Neural cell (in vitro differentiated cells): ENCODE measurements around the gene RALGDS. TPM values are rescaled to one million over a fixed set of nuclear protein-coding genes. Genes with fewer than 3 reads are reported as not detected.

Experiments used
- H2AFZ ChIP-seq: fragments of 200-600, 300-800 bp; sonication (generic), shearing (Covaris generic); 2 replicates; pipeline ENCODE4 v1.6.0; 2014; ENCODE audit warnings: low read depth, mild to moderate bottlenecking, antibody characterized with exemption, low read length, moderate library complexity
- H3F3A ChIP-seq: fragments of 200-600 bp; shearing (Covaris generic); 2 replicates; pipeline ENCODE4 v1.6.1; 2016; ENCODE audit warnings: mild to moderate bottlenecking, moderate library complexity, mixed read lengths, antibody characterized with exemption, low read length; ENCODE audit not compliant: insufficient read depth, poor library complexity, severe bottlenecking
- H3K27ac ChIP-seq: fragments of 200-600, 300-800 bp; sonication (generic), shearing (Covaris generic); 2 replicates; pipeline ENCODE4 v1.5.1; 2014; ENCODE audit warnings: mild to moderate bottlenecking, low read length, moderate library complexity
- H3K27me3 ChIP-seq: fragments of 300-800, 200-600 bp; sonication (generic), shearing (Covaris generic); 2 replicates; pipeline ENCODE4 v1.6.0; 2014; ENCODE audit warnings: mild to moderate bottlenecking, low read depth, low read length, moderate library complexity; ENCODE audit not compliant: insufficient read depth
- H3K36me3 ChIP-seq: fragments of 300-800, 200-600 bp; sonication (generic), shearing (Covaris generic); 2 replicates; pipeline ENCODE4 v1.5.1; 2014; ENCODE audit warnings: mild to moderate bottlenecking, antibody characterized with exemption, low read length, moderate library complexity; ENCODE audit not compliant: insufficient read depth
- H3K4me2 ChIP-seq: fragments of 300-800, 200-600 bp; sonication (generic), shearing (Covaris generic); 2 replicates; pipeline ENCODE4 v1.6.0; 2014; ENCODE audit warnings: mild to moderate bottlenecking, low read length
- H3K4me3 ChIP-seq: fragments of 300-800, 200-600 bp; sonication (generic), shearing (Covaris generic); 2 replicates; pipeline ENCODE4 v1.5.1; 2014; ENCODE audit warnings: mild to moderate bottlenecking, low read length, moderate library complexity
- H3K79me2 ChIP-seq: fragments of 200-600 bp; shearing (Covaris generic); replicated peaks from 2 replicates; pipeline ENCODE4 v1.6.0; 2014; ENCODE audit warnings: mild to moderate bottlenecking, low read length, moderate library complexity; ENCODE audit not compliant: insufficient read depth
- H3K9ac ChIP-seq: fragments of 300-800, 200-600 bp; sonication (generic), shearing (Covaris generic); 2 replicates; pipeline ENCODE4 v1.6.1; 2016; ENCODE audit warnings: mild to moderate bottlenecking, low read length, mixed read lengths
- H3K9me2 ChIP-seq: fragments of 200-600 bp; shearing (Covaris generic); 2 replicates; pipeline ENCODE4 v1.6.1; 2016; ENCODE audit warnings: mild to moderate bottlenecking, low read length, mixed read lengths; ENCODE audit not compliant: insufficient read depth
- H3K9me3 ChIP-seq: fragments of 200-600, 300-800 bp; sonication (generic), shearing (Covaris generic); 2 replicates; pipeline ENCODE4 v1.6.1; 2016; ENCODE audit warnings: mild to moderate bottlenecking, mixed run types, low read length, moderate library complexity, mixed read lengths
- H4K20me1 ChIP-seq: fragments of 200-600 bp; shearing (Covaris generic); 2 replicates; pipeline ENCODE4 v1.6.1; 2016; ENCODE audit warnings: mild to moderate bottlenecking, mixed run types; ENCODE audit not compliant: insufficient read depth
- CTCF ChIP-seq: fragments of 450-650 bp; IDR thresholded peaks from 2 replicates; pipeline ENCODE4 v1.5.1; 2014; ENCODE audit warnings: antibody characterized with exemption, mild to moderate bottlenecking, moderate library complexity; ENCODE audit not compliant: poor library complexity, severe bottlenecking
- EP300 ChIP-seq: fragments of 450-650 bp; conservative IDR thresholded peaks from 2 replicates; pipeline ENCODE4 v1.6.1; 2014; ENCODE audit warnings: antibody characterized with exemption, mild to moderate bottlenecking, moderate library complexity; ENCODE audit not compliant: poor library complexity, severe bottlenecking
- EZH2 ChIP-seq: fragments of 200-600, 300-800 bp; shearing (Covaris generic), sonication (generic); IDR thresholded peaks from 2 replicates; pipeline ENCODE4 v1.6.1; 2014; ENCODE audit warnings: antibody characterized with exemption, low read length, borderline replicate concordance, mild to moderate bottlenecking; ENCODE audit not compliant: insufficient read depth, poor library complexity, severe bottlenecking
- MXI1 ChIP-seq: fragments of 450-650 bp; conservative IDR thresholded peaks from 2 replicates; pipeline ENCODE4 v1.6.1; 2014; ENCODE audit warnings: antibody characterized with exemption, mild to moderate bottlenecking; ENCODE audit not compliant: poor library complexity, severe bottlenecking
- POLR2AphosphoS5 ChIP-seq: IDR thresholded peaks from 2 replicates; pipeline ENCODE4 v1.6.1; 2012
- RAD21 ChIP-seq: fragments of 450-650 bp; conservative IDR thresholded peaks from 2 replicates; pipeline ENCODE4 v1.6.1; 2014; ENCODE audit warnings: antibody characterized with exemption, mild to moderate bottlenecking, moderate library complexity
- SMC3 ChIP-seq: fragments of 450-650 bp; conservative IDR thresholded peaks from 2 replicates; pipeline ENCODE4 v1.6.1; 2014; ENCODE audit warnings: antibody characterized with exemption, mild to moderate bottlenecking, moderate library complexity; ENCODE audit not compliant: poor library complexity
- TAF1 ChIP-seq: IDR thresholded peaks from 2 replicates; pipeline ENCODE4 v1.6.1; 2012; ENCODE audit warnings: low read depth
- polyA plus RNA-seq: library from polyadenylated mRNA; depleted of rRNA; stranded (reverse); fragments of >200 nt; gene quantifications from 2 replicates; pipeline ENCODE4 v1.2.3, GENCODE V29; 2014
- TF ChIP-seq, protein P1 (sequence below): IDR thresholded peaks from 2 replicates; pipeline ENCODE4 v1.6.1; 2012; ENCODE audit warnings: borderline replicate concordance

RALGDS gene
- polyA plus RNA-seq, 1 donor from 2014 or later, result 174 TPM

GRCh38 chr9:133067813-133068212 is 53.2 kb downstream of the RALGDS start:
- Histone ChIP-seq H3K36me3 (no peaks in the 10 kb centered on the region), H3K27me3 (no peaks in the 10 kb centered on the region), H3K27ac (no peak overlapping the region), H3K9ac (no peak overlapping the region), H3K4me3 (no peak overlapping the region), H2AFZ (no peak overlapping the region), H3K9me2 (no peaks in the 10 kb centered on the region), H3K79me2 (no peaks in the 10 kb centered on the region), H3K4me2 (no peak overlapping the region), H3F3A (no peaks in the 10 kb centered on the region), H3K9me3 (no peaks in the 10 kb centered on the region), H4K20me1 (no peaks in the 10 kb centered on the region)
- TF ChIP-seq EP300 (no peak), MXI1 (no peak), SMC3 (no peak), TAF1 (no peak), EZH2 (no peak), RAD21 (no peak), CTCF (no peak)
- TF ChIP-seq, protein P1, sequence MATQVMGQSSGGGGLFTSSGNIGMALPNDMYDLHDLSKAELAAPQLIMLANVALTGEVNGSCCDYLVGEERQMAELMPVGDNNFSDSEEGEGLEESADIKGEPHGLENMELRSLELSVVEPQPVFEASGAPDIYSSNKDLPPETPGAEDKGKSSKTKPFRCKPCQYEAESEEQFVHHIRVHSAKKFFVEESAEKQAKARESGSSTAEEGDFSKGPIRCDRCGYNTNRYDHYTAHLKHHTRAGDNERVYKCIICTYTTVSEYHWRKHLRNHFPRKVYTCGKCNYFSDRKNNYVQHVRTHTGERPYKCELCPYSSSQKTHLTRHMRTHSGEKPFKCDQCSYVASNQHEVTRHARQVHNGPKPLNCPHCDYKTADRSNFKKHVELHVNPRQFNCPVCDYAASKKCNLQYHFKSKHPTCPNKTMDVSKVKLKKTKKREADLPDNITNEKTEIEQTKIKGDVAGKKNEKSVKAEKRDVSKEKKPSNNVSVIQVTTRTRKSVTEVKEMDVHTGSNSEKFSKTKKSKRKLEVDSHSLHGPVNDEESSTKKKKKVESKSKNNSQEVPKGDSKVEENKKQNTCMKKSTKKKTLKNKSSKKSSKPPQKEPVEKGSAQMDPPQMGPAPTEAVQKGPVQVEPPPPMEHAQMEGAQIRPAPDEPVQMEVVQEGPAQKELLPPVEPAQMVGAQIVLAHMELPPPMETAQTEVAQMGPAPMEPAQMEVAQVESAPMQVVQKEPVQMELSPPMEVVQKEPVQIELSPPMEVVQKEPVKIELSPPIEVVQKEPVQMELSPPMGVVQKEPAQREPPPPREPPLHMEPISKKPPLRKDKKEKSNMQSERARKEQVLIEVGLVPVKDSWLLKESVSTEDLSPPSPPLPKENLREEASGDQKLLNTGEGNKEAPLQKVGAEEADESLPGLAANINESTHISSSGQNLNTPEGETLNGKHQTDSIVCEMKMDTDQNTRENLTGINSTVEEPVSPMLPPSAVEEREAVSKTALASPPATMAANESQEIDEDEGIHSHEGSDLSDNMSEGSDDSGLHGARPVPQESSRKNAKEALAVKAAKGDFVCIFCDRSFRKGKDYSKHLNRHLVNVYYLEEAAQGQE, result no peak

DNA sequence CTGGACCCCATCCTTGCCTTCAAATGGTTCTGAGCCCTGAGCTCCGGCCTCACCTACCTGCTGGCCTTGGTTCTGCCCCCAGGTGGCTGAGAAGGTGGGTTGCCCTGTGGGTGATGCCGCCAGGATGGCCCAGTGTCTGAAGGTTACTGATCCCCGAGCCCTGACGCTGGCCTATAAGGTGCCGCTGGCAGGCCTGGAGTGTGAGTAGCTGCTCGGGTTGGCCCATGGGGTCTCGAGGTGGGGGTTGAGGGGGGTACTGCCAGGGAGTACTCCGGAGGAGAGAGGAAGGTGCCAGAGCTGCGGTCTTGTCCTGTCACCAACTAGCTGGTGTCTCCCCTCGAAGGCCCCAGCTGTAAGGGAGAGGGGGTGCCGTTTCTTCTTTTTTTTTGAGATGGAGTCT is 54.0 kb downstream of the RALGDS start:
- Histone ChIP-seq H2AFZ (no peak overlapping the region), H3K27ac (no peak overlapping the region), H3K36me3 (no peaks in the 10 kb centered on the region), H3F3A (no peaks in the 10 kb centered on the region), H3K9me3 (no peaks in the 10 kb centered on the region), H3K4me2 (no peak overlapping the region), H3K9ac (no peak overlapping the region), H3K9me2 (no peaks in the 10 kb centered on the region), H3K4me3 (no peak overlapping the region), H3K79me2 (no peaks in the 10 kb centered on the region), H4K20me1 (no peaks in the 10 kb centered on the region), H3K27me3 (no peaks in the 10 kb centered on the region)
- TF ChIP-seq, protein P1, result no peak
- TF ChIP-seq TAF1, result no peak
- TF ChIP-seq SMC3, result no peak
- TF ChIP-seq MXI1, result no peak
- TF ChIP-seq EP300, result no peak
- TF ChIP-seq POLR2AphosphoS5, result no peak
- no peak for TF ChIP-seq RAD21
- TF ChIP-seq CTCF, result no peak
- TF ChIP-seq EZH2, result no peak
